GM12878 (cell line): ENCODE data around the gene SMARCD2. TPM values are rescaled to one million over a fixed set of nuclear protein-coding genes. Genes with fewer than 3 reads are reported as not detected.
A peak's percentile ranks its signal among the peaks of the same experiment; 100 is the strongest.

Source experiments
- ATAC-seq: fragments of 200-7000 bp; cut with Tn5 transposase; 3 replicates; pipeline ENCODE4 v1.9.1; 2020; ENCODE audit warnings: mild to moderate bottlenecking, moderate library complexity
- BruUV-seq: library from RNA; stranded (reverse); fragments of 400-500 nt; replicated peaks from 2 replicates; lab custom pipeline; 2021; lab: Mats Ljungman, UMichigan
- CTCF ChIA-PET: fragments of 300-600 bp; sonication (Branson Sonifier 250); formaldehyde crosslinking; extraction: SDS; loops from one replicate; lab custom pipeline; 2021; ENCODE audit warnings: inconsistent platforms; lab: Yijun Ruan, JAX
- POLR2A ChIA-PET: fragments of 350-600 bp; formaldehyde crosslinking; extraction: SDS; loops from one replicate; lab custom pipeline; 2021; ENCODE audit warnings: inconsistent platforms; lab: Charles Lee
- RAD21 ChIA-PET: fragments of 300-600 bp; sonication (Branson Sonifier 250); formaldehyde crosslinking; loops from one replicate; lab custom pipeline; 2023; ENCODE audit warnings: antibody characterized with exemption; ENCODE audit not compliant: unreplicated experiment; lab: Charles Lee
- SMC1A ChIA-PET: fragments of 300-600 bp; sonication (Branson Sonifier 250); formaldehyde crosslinking; loops from one replicate; lab custom pipeline; 2023; ENCODE audit not compliant: unreplicated experiment, uncharacterized antibody; lab: Charles Lee
- DNase-seq: peaks from one replicate; pipeline ENCODE4 v3.0.0-alpha.2; 2011; ENCODE audit warnings: low read depth, low spot score
- FAIRE-seq: peaks from 3 replicates; lab custom pipeline; 2011; peaks lifted over from hg19 to GRCh38; lab: Jason Lieb, UNC
- H2AFZ ChIP-seq: 2 replicates; pipeline ENCODE4 v1.6.0; 2011; ENCODE audit warnings: low read depth, low read length, control low read depth; ENCODE audit not compliant: control insufficient read depth
- H3K27ac ChIP-seq: 2 replicates; pipeline ENCODE4 v1.5.1; 2011; ENCODE audit warnings: control low read depth; ENCODE audit not compliant: control insufficient read depth, insufficient read depth
- H3K27me3 ChIP-seq, 2 experiments: replicated peaks in 1 of 2; 2 replicates each; pipeline versions ENCODE4 v1.6.0 to v1.6.1; 2011; ENCODE audit warnings: low read length in 1 of 2; ENCODE audit not compliant: control insufficient read depth in 2 of 2, insufficient read depth in 2 of 2
- H3K36me3 ChIP-seq, 2 experiments: 2 replicates each; pipeline ENCODE4 v1.5.1; 2011; ENCODE audit warnings: low read length in 1 of 2; ENCODE audit not compliant: control insufficient read depth in 2 of 2, insufficient read depth in 2 of 2
- H3K4me1 ChIP-seq: 2 replicates; pipeline ENCODE4 v1.6.1; 2011; ENCODE audit warnings: mild to moderate bottlenecking, low read length, moderate library complexity, mixed read lengths; ENCODE audit not compliant: control insufficient read depth, insufficient read depth
- H3K4me2 ChIP-seq: 2 replicates; pipeline ENCODE4 v1.6.0; 2011; ENCODE audit warnings: control low read depth; ENCODE audit not compliant: control insufficient read depth, insufficient read depth
- H3K4me3 ChIP-seq: fragments of 200-600 bp; sonication (generic); 2 replicates; pipeline ENCODE4 v1.5.1; 2016
- H3K79me2 ChIP-seq: 2 replicates; pipeline ENCODE4 v1.6.0; 2011; ENCODE audit warnings: low read length; ENCODE audit not compliant: control insufficient read depth, insufficient read depth
- H3K9ac ChIP-seq: 2 replicates; pipeline ENCODE4 v1.8.0; 2011; ENCODE audit warnings: low read length, control low read depth, mixed read lengths; ENCODE audit not compliant: control insufficient read depth, insufficient read depth
- H3K9me3 ChIP-seq: replicated peaks from 3 replicates; pipeline ENCODE4 v1.5.1; 2011; ENCODE audit warnings: mild to moderate bottlenecking, low read length; ENCODE audit not compliant: control insufficient read depth, insufficient read depth
- H4K20me1 ChIP-seq: 2 replicates; pipeline ENCODE4 v1.6.0; 2011; ENCODE audit not compliant: control insufficient read depth, insufficient read depth
- BHLHE40 ChIP-seq, 2 experiments: fragments of 450-650 bp in 1 of 2; IDR thresholded peaks; 2 replicates each; pipeline ENCODE4 v1.6.1; 2011 to 2017; ENCODE audit warnings: low read depth in 2 of 2, borderline replicate concordance in 1 of 2, improper control_type of control experiment in 1 of 2, low read length in 1 of 2, mild to moderate bottlenecking in 1 of 2
- CHD1 ChIP-seq: IDR thresholded peaks from 2 replicates; pipeline ENCODE4 v1.6.1; 2012; ENCODE audit warnings: low read depth, low read length, improper control_type of control experiment
- ELK1 ChIP-seq: IDR thresholded peaks from 2 replicates; pipeline ENCODE4 v1.6.1; 2012; ENCODE audit warnings: low read depth, low read length, improper control_type of control experiment
- MTA3 ChIP-seq: IDR thresholded peaks from 2 replicates; pipeline ENCODE4 v1.6.1; 2012; ENCODE audit warnings: low read length, inconsistent platforms, borderline replicate concordance
- POLR2A ChIP-seq: IDR thresholded peaks from 2 replicates; pipeline ENCODE4 v1.6.1; 2011; ENCODE audit warnings: low read depth, mild to moderate bottlenecking, low read length
- POLR2AphosphoS5 ChIP-seq: IDR thresholded peaks from 2 replicates; pipeline ENCODE4 v1.6.1; 2011; ENCODE audit warnings: mild to moderate bottlenecking, low read length, inconsistent platforms
- SP1 ChIP-seq: IDR thresholded peaks from one replicate; pipeline ENCODE4 v1.6.1; 2011; ENCODE audit warnings: low read depth, low read length
- TCF7 ChIP-seq: IDR thresholded peaks from 2 replicates; pipeline ENCODE4 v1.6.1; 2014; ENCODE audit warnings: antibody characterized with exemption, borderline replicate concordance
- YY1 ChIP-seq: IDR thresholded peaks from 2 replicates; pipeline ENCODE4 v1.6.1; 2011; ENCODE audit warnings: low read depth, mild to moderate bottlenecking, low read length
- ZNF217 ChIP-seq: fragments of 450-650 bp; IDR thresholded peaks from 2 replicates; pipeline ENCODE4 v1.6.1; 2017; ENCODE audit warnings: antibody characterized with exemption, mild to moderate bottlenecking
- WGBS: methylation state at CpG from one replicate; pipeline ENCODE4 v1.1.6; 2016; ENCODE audit warnings: low lambda C conversion rate; ENCODE audit not compliant: insufficient replicate concordance, insufficient coverage; ENCODE audit errors: missing lambda C conversion rate; 5-methylcytosine and 5-hydroxymethylcytosine counted together
- in situ Hi-C: fragments of 300-500 bp; cut with MboI; formaldehyde crosslinking; loops from 9 replicates; pipeline ENCODE4 v1.14.3; 2018; ENCODE audit warnings: mixed read lengths
- intact Hi-C: fragments of 100-400 bp; cut with micrococcal nuclease; formaldehyde crosslinking; loops from one replicate; pipeline ENCODE4 v1.14.2; 2022; ENCODE audit not compliant: unreplicated experiment
- polyA plus RNA-seq, 11 experiments: library from polyadenylated mRNA; depleted of rRNA in 4 of 11; unstranded in 6 of 11; stranded (reverse) in 5 of 11; fragments of >200 nt; fragmentation: Nextera tagmentation in 4 of 11; fragmentation: Illumina TruSeq in 1 of 11; extraction: Ambion mirVana in 4 of 11; extraction: Trizol in 1 of 11; gene quantifications; 1 replicate in 1 of 11; 2 replicates in 10 of 11; pipeline versions ENCODE4 v1.2.1 to v1.2.3, GENCODE V29; 2011 to 2016; ENCODE audit warnings: inconsistent platforms in 2 of 11, missing spikeins in 2 of 11, low read depth in 1 of 11
- total RNA-seq, 4 experiments: library from RNA; depleted of rRNA in 3 of 4; stranded (reverse); fragments of >200 nt in 3 of 4; fragmentation: Illumina TruSeq in 1 of 4; extraction: Trizol in 1 of 4; gene quantifications; 2 replicates each; pipeline versions ENCODE4 v1.2.1 to v1.2.3, GENCODE V29; 2013 to 2021

Gene SMARCD2
- total and polyA plus RNA-seq, 10 of the 15 experiments (the other 5 are each of a cell fraction or from before 2014, with no cell fraction given) = 2.4 to 111 (median 63.6) TPM

GRCh38 chr17:63805591-63805990 lies 36.9 kb downstream of the SMARCD2 start:
- Histone ChIP-seq H3K36me3 (peaks cover 0 to 39% of the 10 kb centered on the region in 2 experiments), H3K27me3 (no peaks in the 10 kb centered on the region), H3K4me3 (no peak overlapping the region), H2AFZ (no peak overlapping the region), H3K9ac (no peak overlapping the region), H3K9me3 (no peaks in the 10 kb centered on the region), H3K4me1 (no peaks in the 10 kb centered on the region), H4K20me1 (no peaks in the 10 kb centered on the region), H3K4me2 (no peak overlapping the region), H3K79me2 (no peaks in the 10 kb centered on the region), H3K27ac (no peak overlapping the region)
- TF ChIP-seq ZNF217 = no peak
- no peak for TF ChIP-seq ELK1
- TF ChIP-seq BHLHE40 (IDR thresholded peaks at IDR 0.05; ENCODE audit: borderline replicate concordance in 1 of 2, low read depth in 2 of 2, low read length in 1 of 2) = no peak
- TF ChIP-seq CHD1 = no peak
- no peak for TF ChIP-seq POLR2A
- TF ChIP-seq SP1 = no peak
- no peak for TF ChIP-seq TCF7
- TF ChIP-seq YY1 = no peak
- TF ChIP-seq POLR2AphosphoS5 = no peak
- no peak for TF ChIP-seq MTA3
- BruUV-seq = TSS peak; percentile 29
- WGBS = 73% methylated on average over 2 of the region's 2 CpGs
- ChIA-PET SMC1A (no interaction called here), RAD21 (interaction anchor here (1.2 kb wide), 1 partner anchor 43 kb away, joined by 3 read pairs; no protein-coding TSS in a partner anchor), CTCF (no interaction called here), POLR2A (interaction anchor here (1.0 kb wide), 1 partner anchor 23 kb away, joined by 4 read pairs; no protein-coding TSS in a partner anchor)
- in situ Hi-C loops = no loop called here
- no peak for DNase-seq
- intact Hi-C loops = no loop called here
- ATAC-seq = no peak
- FAIRE-seq = no peak
